H9 (cell line): Measurements from ENCODE around the gene TBC1D30. TPM values are rescaled to one million over a fixed set of nuclear protein-coding genes. Genes with fewer than 3 reads are reported as not detected.

Experiments
- DNase-seq: peaks from one replicate; pipeline ENCODE4 v3.0.0-alpha.2; 2017
- H2AFZ ChIP-seq: one replicate; pipeline ENCODE4 v1.6.1; 2013; ENCODE audit warnings: mild to moderate bottlenecking, low read length, control low read depth, moderate library complexity
- H2AK5ac ChIP-seq: 2 replicates; pipeline ENCODE4 v1.6.1; 2013; ENCODE audit warnings: low read length, control low read depth, mixed read lengths; ENCODE audit not compliant: insufficient read length
- H2BK120ac ChIP-seq: one replicate; pipeline ENCODE4 v1.6.1; 2013; ENCODE audit warnings: low read depth, mild to moderate bottlenecking, low read length, control low read depth, inconsistent platforms; ENCODE audit not compliant: poor library complexity, severe bottlenecking
- H2BK12ac ChIP-seq: 2 replicates; pipeline ENCODE4 v1.6.1; 2013; ENCODE audit warnings: low read length, control low read depth, mixed read lengths, low read depth; ENCODE audit not compliant: insufficient read length
- H2BK15ac ChIP-seq: 2 replicates; pipeline ENCODE4 v1.6.1; 2013; ENCODE audit warnings: low read depth, low read length, control low read depth
- H2BK20ac ChIP-seq: one replicate; pipeline ENCODE4 v1.6.1; 2013; ENCODE audit warnings: low read depth, mild to moderate bottlenecking, low read length, control low read depth, inconsistent platforms; ENCODE audit not compliant: poor library complexity, severe bottlenecking
- H2BK5ac ChIP-seq: 2 replicates; pipeline ENCODE4 v1.6.1; 2013; ENCODE audit warnings: low read length, control low read depth, mixed read lengths; ENCODE audit not compliant: insufficient read length
- H3K14ac ChIP-seq: 2 replicates; pipeline ENCODE4 v1.6.1; 2013; ENCODE audit warnings: low read length, control low read depth; ENCODE audit not compliant: insufficient read depth
- H3K18ac ChIP-seq: 2 replicates; pipeline ENCODE4 v1.6.1; 2013; ENCODE audit warnings: low read depth, mild to moderate bottlenecking, mixed read lengths, low read length, control low read depth; ENCODE audit not compliant: insufficient read length
- H3K23ac ChIP-seq: 2 replicates; pipeline ENCODE4 v1.6.1; 2013; ENCODE audit warnings: low read length, control low read depth, mixed read lengths, low read depth; ENCODE audit not compliant: insufficient read length
- H3K23me2 ChIP-seq: 2 replicates; pipeline ENCODE4 v1.6.1; 2013; ENCODE audit warnings: low read depth, mild to moderate bottlenecking, mixed read lengths, low read length, control low read depth; ENCODE audit not compliant: insufficient read length, poor library complexity, severe bottlenecking
- H3K27ac ChIP-seq: 2 replicates; pipeline ENCODE4 v1.5.1; 2013; ENCODE audit warnings: low read length, control low read depth, mixed read lengths, low read depth; ENCODE audit not compliant: insufficient read length
- H3K27me3 ChIP-seq: 2 replicates; pipeline ENCODE4 v1.6.1; 2013; ENCODE audit warnings: low read length, control low read depth, inconsistent platforms; ENCODE audit not compliant: insufficient read depth
- H3K4ac ChIP-seq: 2 replicates; pipeline ENCODE4 v1.6.1; 2013; ENCODE audit warnings: low read depth, mild to moderate bottlenecking, control low read depth, inconsistent platforms, low read length, moderate library complexity
- H3K4me1 ChIP-seq: 2 replicates; pipeline ENCODE4 v1.6.1; 2013; ENCODE audit warnings: low read length, control low read depth, inconsistent platforms; ENCODE audit not compliant: insufficient read depth
- H3K4me2 ChIP-seq: 2 replicates; pipeline ENCODE4 v1.6.1; 2013; ENCODE audit warnings: low read length, control low read depth, mixed read lengths; ENCODE audit not compliant: insufficient read length, insufficient read depth
- H3K56ac ChIP-seq: 2 replicates; pipeline ENCODE4 v1.6.1; 2013; ENCODE audit warnings: low read depth, mild to moderate bottlenecking, mixed read lengths, low read length, control low read depth; ENCODE audit not compliant: insufficient read length
- H3K79me1 ChIP-seq: 2 replicates; pipeline ENCODE4 v1.6.1; 2013; ENCODE audit warnings: low read depth, mild to moderate bottlenecking, moderate library complexity, low read length, control low read depth, inconsistent platforms; ENCODE audit not compliant: insufficient read depth, poor library complexity, severe bottlenecking
- H3K79me2 ChIP-seq: 2 replicates; pipeline ENCODE4 v1.6.1; 2013; ENCODE audit warnings: low read length, control low read depth, inconsistent platforms; ENCODE audit not compliant: insufficient read depth
- H3K9ac ChIP-seq: 2 replicates; pipeline ENCODE4 v1.6.1; 2013; ENCODE audit warnings: low read length, control low read depth, mixed read lengths; ENCODE audit not compliant: insufficient read length; ENCODE audit errors: extremely low read depth
- H3K9me3 ChIP-seq: one replicate; pipeline ENCODE4 v1.6.1; 2013; ENCODE audit warnings: low read depth, low read length, inconsistent platforms; ENCODE audit not compliant: control insufficient read depth
- H3T11ph ChIP-seq: one replicate; pipeline ENCODE4 v1.6.1; 2013; ENCODE audit warnings: mild to moderate bottlenecking, low read length, control low read depth, inconsistent platforms
- H4K20me1 ChIP-seq: one replicate; pipeline ENCODE4 v1.6.1; 2013; ENCODE audit not compliant: control insufficient read depth, insufficient read length, insufficient read depth
- H4K5ac ChIP-seq: 2 replicates; pipeline ENCODE4 v1.6.1; 2013; ENCODE audit warnings: low read depth, mild to moderate bottlenecking, mixed read lengths, low read length, control low read depth; ENCODE audit not compliant: insufficient read length
- H4K8ac ChIP-seq: replicated peaks from 2 replicates; pipeline ENCODE4 v1.6.1; 2013; ENCODE audit warnings: low read length, control low read depth, mixed read lengths, low read depth; ENCODE audit not compliant: insufficient read length
- H4K91ac ChIP-seq: 2 replicates; pipeline ENCODE4 v1.6.1; 2013; ENCODE audit warnings: low read depth, mild to moderate bottlenecking, moderate library complexity, mixed read lengths, low read length, control low read depth; ENCODE audit not compliant: insufficient read length
- H3K27ac Mint-ChIP-seq, 3 experiments: 2 replicates in 2 of 3; 3 replicates in 1 of 3; pipeline ENCODE4 v1.8.0; 2020 to 2021; ENCODE audit warnings: mixed read lengths in 3 of 3, mild to moderate bottlenecking in 1 of 3, moderate library complexity in 1 of 3
- H3K27me3 Mint-ChIP-seq: 2 replicates; pipeline ENCODE4 v1.8.0; 2021; ENCODE audit warnings: low read depth, mild to moderate bottlenecking, moderate library complexity, mixed read lengths
- H3K36me3 Mint-ChIP-seq, 3 experiments: 2 replicates in 2 of 3; 3 replicates in 1 of 3; pipeline ENCODE4 v1.8.0; 2020 to 2021; ENCODE audit warnings: low read depth in 3 of 3, mixed read lengths in 3 of 3; ENCODE audit not compliant: insufficient read depth in 1 of 3
- H3K4me1 Mint-ChIP-seq, 2 experiments: 2 replicates each; pipeline ENCODE4 v1.8.0; 2020; ENCODE audit warnings: mixed read lengths in 2 of 2
- H3K4me3 Mint-ChIP-seq, 2 experiments: 2 replicates in 1 of 2; 3 replicates in 1 of 2; pipeline ENCODE4 v1.8.0; 2020 to 2021; ENCODE audit warnings: mild to moderate bottlenecking in 2 of 2, mixed read lengths in 2 of 2, moderate library complexity in 1 of 2
- H3K9me3 Mint-ChIP-seq, 2 experiments: 2 replicates in 1 of 2; 3 replicates in 1 of 2; pipeline ENCODE4 v1.8.0; 2020; ENCODE audit warnings: mild to moderate bottlenecking in 2 of 2, mixed read lengths in 2 of 2, moderate library complexity in 1 of 2
- CTCF ChIP-seq: fragments of 200-600 bp; sonication (generic); conservative IDR thresholded peaks from 3 replicates; pipeline ENCODE4 v1.8.0; 2021; ENCODE audit warnings: antibody characterized with exemption, mild to moderate bottlenecking
- WGBS: extraction: QIAGEN DNeasy Blood & Tissue Kit; methylation state at CpG from one replicate; pipeline ENCODE4 v1.1.7; 2013; ENCODE audit warnings: missing lambda C conversion rate, low lambda C conversion rate, mixed read lengths; ENCODE audit not compliant: insufficient read length; ENCODE audit errors: extremely low coverage; 5-methylcytosine and 5-hydroxymethylcytosine counted together
- total RNA-seq: library from RNA; stranded (reverse); gene quantifications from 2 replicates; pipeline ENCODE4 v1.2.1, GENCODE V29; 2021

Gene TBC1D30
- total RNA-seq, 1 experiment from 2014 or later = 1.6 TPM

- H3K4me3 Mint-ChIP-seq = no peak overlapping the region
- no peak overlapping the region for H2AK5ac ChIP-seq
- DNase-seq = no peak
- H3K14ac ChIP-seq = no peak overlapping the region
- no peak overlapping the region for H4K91ac ChIP-seq
- no peak for TF ChIP-seq CTCF
- no peak overlapping the region for H3T11ph ChIP-seq
- H3K23me2 ChIP-seq = no peaks in the 10 kb centered on the region
- no peak overlapping the region for H2AFZ ChIP-seq
- H3K9ac ChIP-seq = no peak overlapping the region
- no peak overlapping the region for H4K8ac ChIP-seq
- H2BK120ac ChIP-seq = no peak overlapping the region
- H3K56ac ChIP-seq = no peak overlapping the region
- H2BK12ac ChIP-seq = no peak overlapping the region
- no peaks in the 10 kb centered on the region for H3K9me3 ChIP-seq
- no peaks in the 10 kb centered on the region for H3K36me3 Mint-ChIP-seq
- WGBS = no CpG with 5 or more reads among the region's 1 CpG
- no peaks in the 10 kb centered on the region for H4K20me1 ChIP-seq
- no peaks in the 10 kb centered on the region for H3K27me3 Mint-ChIP-seq
- H3K79me2 ChIP-seq = no peaks in the 10 kb centered on the region
- no peak overlapping the region for H3K4ac ChIP-seq
- H3K4me1 Mint-ChIP-seq = peaks cover 12 to 17% of the 10 kb centered on the region in 2 experiments
- no peak overlapping the region for H4K5ac ChIP-seq
- peaks cover 2% of the 10 kb centered on the region; the same call in 1 of the 2 replicates for H3K4me1 ChIP-seq
- H3K23ac ChIP-seq = no peak overlapping the region
- H3K27ac Mint-ChIP-seq = no peak overlapping the region
- H3K27ac ChIP-seq = no peak overlapping the region
- no peak overlapping the region for H3K18ac ChIP-seq
- no peak overlapping the region for H3K4me2 ChIP-seq
- H3K27me3 ChIP-seq = no peaks in the 10 kb centered on the region
- H2BK5ac ChIP-seq = no peak overlapping the region
- H2BK20ac ChIP-seq = no peak overlapping the region
- H3K79me1 ChIP-seq = no peaks in the 10 kb centered on the region
- no peaks in the 10 kb centered on the region for H3K9me3 Mint-ChIP-seq
- H2BK15ac ChIP-seq = no peak overlapping the region
Observed at GRCh38 chr12:64792128-64792527, 32.3 kb upstream of the TBC1D30 start.
